GM18907 (cell line): Measurements from ENCODE around the gene SORCS2.

Experiments used
- ATAC-seq: cut with Tn5 transposase; IDR thresholded peaks from one replicate; pipeline ENCODE4 v1.9.1; 2021; ENCODE audit warnings: mild to moderate bottlenecking, moderate library complexity; ENCODE audit not compliant: unreplicated experiment

Gene SORCS2

GRCh38 chr4:7744142-7744804 lies 551.9 kb downstream of the SORCS2 start:
- no peak for ATAC-seq

GRCh38 chr4:7745301-7745885 lies 553.1 kb downstream of the SORCS2 start:
- no peak for ATAC-seq

- ATAC-seq = no peak
Measured at GRCh38 chr4:7746351-7747061, 554.2 kb downstream of the SORCS2 start.

GRCh38 chr4:7747062-7747385 lies 554.7 kb downstream of the SORCS2 start:
- ATAC-seq = no peak

GRCh38 chr4:7747566-7747965 lies 555.2 kb downstream of the SORCS2 start:
- no peak for ATAC-seq

- ATAC-seq = no peak
Measured at GRCh38 chr4:7750523-7750922, 558.2 kb downstream of the SORCS2 start.

- ATAC-seq = no peak
Measured at GRCh38 chr4:7750972-7751371, 558.6 kb downstream of the SORCS2 start.

- ATAC-seq = no peak
Measured at GRCh38 chr4:7752649-7753048, 560.3 kb downstream of the SORCS2 start.

- no peak for ATAC-seq
Measured at GRCh38 chr4:7753271-7753670, 560.9 kb downstream of the SORCS2 start.

- no peak for ATAC-seq
Measured at GRCh38 chr4:7753931-7754465, 561.7 kb downstream of the SORCS2 start.

GRCh38 chr4:7754565-7755262 lies 562.4 kb downstream of the SORCS2 start:
- no peak for ATAC-seq

GRCh38 chr4:7755561-7755960 lies 563.2 kb downstream of the SORCS2 start:
- no peak for ATAC-seq

- no peak for ATAC-seq
Measured at GRCh38 chr4:7756071-7756470, 563.7 kb downstream of the SORCS2 start.

GRCh38 chr4:7756561-7757355 lies 564.4 kb downstream of the SORCS2 start:
- ATAC-seq = no peak

GRCh38 chr4:7757501-7758471 lies 565.4 kb downstream of the SORCS2 start:
- no peak for ATAC-seq

GRCh38 chr4:7758476-7758875 lies 566.1 kb downstream of the SORCS2 start:
- ATAC-seq = no peak

- no peak for ATAC-seq
Measured at GRCh38 chr4:7759216-7759615, 566.9 kb downstream of the SORCS2 start.

- no peak for ATAC-seq
Measured at GRCh38 chr4:7759635-7760034, 567.3 kb downstream of the SORCS2 start.

GRCh38 chr4:7760228-7760627 lies 567.9 kb downstream of the SORCS2 start:
- ATAC-seq = no peak

GRCh38 chr4:7760706-7761105 lies 568.4 kb downstream of the SORCS2 start:
- no peak for ATAC-seq
